Tibial nerve (tissue), 4 donors: ENCODE results near the gene PAK1.

Source experiments
- EP300 ChIP-seq, 2 donors: sonication (generic); formaldehyde crosslinking; IDR thresholded peaks; one replicate each; pipeline ENCODE4 v1.6.1; 2017; ENCODE audit warnings: antibody characterized with exemption in 2 of 2, mild to moderate bottlenecking in 1 of 2
- POLR2A ChIP-seq, 2 donors: fragments of 450-650 bp; IDR thresholded peaks; one replicate each; pipeline ENCODE4 v1.6.1; 2017; ENCODE audit warnings: antibody characterized with exemption in 2 of 2, mild to moderate bottlenecking in 2 of 2, moderate library complexity in 2 of 2
- TF ChIP-seq, protein P1 (sequence below), 5 experiments: fragments of 200-600 bp in 3 of 5; fragments of 450-650 bp in 2 of 5; sonication (generic) in 3 of 5; IDR thresholded peaks; one replicate each; pipeline ENCODE4 v1.5.1; 2016 to 2019; ENCODE audit warnings: antibody characterized with exemption in 5 of 5, mild to moderate bottlenecking in 3 of 5, moderate library complexity in 2 of 5

DNA sequence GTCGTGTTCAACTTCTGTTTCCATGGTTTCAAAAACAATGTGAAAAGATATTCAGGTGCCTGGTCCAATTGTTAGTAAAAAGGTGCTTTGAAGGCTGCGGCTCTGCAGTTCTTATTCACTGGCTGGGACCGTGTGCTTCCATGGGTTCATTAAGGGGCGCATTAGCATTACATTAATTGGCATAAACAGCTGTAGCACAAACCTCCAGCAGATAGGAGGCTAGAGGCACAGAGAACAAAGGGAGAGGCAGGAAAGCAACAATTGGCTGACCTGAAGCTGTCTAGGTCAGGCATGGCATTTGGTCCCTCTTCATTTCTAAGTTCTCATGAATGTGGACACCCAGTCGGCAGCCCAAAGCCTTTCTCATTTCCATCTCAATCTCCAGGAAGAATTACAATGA, 16.6 kb downstream of the PAK1 start:
- TF ChIP-seq POLR2A (IDR thresholded peaks at IDR 0.05) = no peak
- TF ChIP-seq, protein P1, sequence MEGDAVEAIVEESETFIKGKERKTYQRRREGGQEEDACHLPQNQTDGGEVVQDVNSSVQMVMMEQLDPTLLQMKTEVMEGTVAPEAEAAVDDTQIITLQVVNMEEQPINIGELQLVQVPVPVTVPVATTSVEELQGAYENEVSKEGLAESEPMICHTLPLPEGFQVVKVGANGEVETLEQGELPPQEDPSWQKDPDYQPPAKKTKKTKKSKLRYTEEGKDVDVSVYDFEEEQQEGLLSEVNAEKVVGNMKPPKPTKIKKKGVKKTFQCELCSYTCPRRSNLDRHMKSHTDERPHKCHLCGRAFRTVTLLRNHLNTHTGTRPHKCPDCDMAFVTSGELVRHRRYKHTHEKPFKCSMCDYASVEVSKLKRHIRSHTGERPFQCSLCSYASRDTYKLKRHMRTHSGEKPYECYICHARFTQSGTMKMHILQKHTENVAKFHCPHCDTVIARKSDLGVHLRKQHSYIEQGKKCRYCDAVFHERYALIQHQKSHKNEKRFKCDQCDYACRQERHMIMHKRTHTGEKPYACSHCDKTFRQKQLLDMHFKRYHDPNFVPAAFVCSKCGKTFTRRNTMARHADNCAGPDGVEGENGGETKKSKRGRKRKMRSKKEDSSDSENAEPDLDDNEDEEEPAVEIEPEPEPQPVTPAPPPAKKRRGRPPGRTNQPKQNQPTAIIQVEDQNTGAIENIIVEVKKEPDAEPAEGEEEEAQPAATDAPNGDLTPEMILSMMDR (IDR thresholded peaks at IDR 0.05) = no peak
- TF ChIP-seq EP300 (IDR thresholded peaks at IDR 0.05) = no peak
